Activated naive CD4-positive, alpha-beta T cell treated with anti-CD3 and anti-CD28 coated beads, Interleukin-2, amount 10 ng/mL, durations not matched to agents 7 days and 5 days (primary cell): Measurements from ENCODE around the gene GALNT3.
A peak's percentile ranks its signal among the peaks of the same experiment; 100 is the strongest.

ENCODE experiments used
- CTCF ChIA-PET: fragments of 350-600 bp; sonication (Branson Sonifier 250); formaldehyde crosslinking; loops from one replicate; lab custom pipeline; 2021; ENCODE audit warnings: antibody characterized with exemption; lab: Charles Lee
- DNase-seq: peaks from one replicate; pipeline ENCODE4 v3.0.0-alpha.2; 2020
- H3K27ac Mint-ChIP-seq: one replicate; pipeline ENCODE4 v1.8.0; 2021; ENCODE audit warnings: mild to moderate bottlenecking, moderate library complexity, mixed read lengths
- H3K27me3 Mint-ChIP-seq: one replicate; pipeline ENCODE4 v1.8.0; 2021; ENCODE audit warnings: mild to moderate bottlenecking, mixed read lengths
- H3K36me3 Mint-ChIP-seq: one replicate; pipeline ENCODE4 v1.8.0; 2021; ENCODE audit warnings: mixed read lengths
- H3K4me1 Mint-ChIP-seq: one replicate; pipeline ENCODE4 v1.8.0; 2021; ENCODE audit warnings: mixed read lengths
- H3K4me3 Mint-ChIP-seq: one replicate; pipeline ENCODE4 v1.8.0; 2021; ENCODE audit warnings: mild to moderate bottlenecking, moderate library complexity, mixed read lengths
- H3K9me3 Mint-ChIP-seq: one replicate; pipeline ENCODE4 v1.8.0; 2021; ENCODE audit warnings: mixed read lengths

Gene GALNT3

DNA sequence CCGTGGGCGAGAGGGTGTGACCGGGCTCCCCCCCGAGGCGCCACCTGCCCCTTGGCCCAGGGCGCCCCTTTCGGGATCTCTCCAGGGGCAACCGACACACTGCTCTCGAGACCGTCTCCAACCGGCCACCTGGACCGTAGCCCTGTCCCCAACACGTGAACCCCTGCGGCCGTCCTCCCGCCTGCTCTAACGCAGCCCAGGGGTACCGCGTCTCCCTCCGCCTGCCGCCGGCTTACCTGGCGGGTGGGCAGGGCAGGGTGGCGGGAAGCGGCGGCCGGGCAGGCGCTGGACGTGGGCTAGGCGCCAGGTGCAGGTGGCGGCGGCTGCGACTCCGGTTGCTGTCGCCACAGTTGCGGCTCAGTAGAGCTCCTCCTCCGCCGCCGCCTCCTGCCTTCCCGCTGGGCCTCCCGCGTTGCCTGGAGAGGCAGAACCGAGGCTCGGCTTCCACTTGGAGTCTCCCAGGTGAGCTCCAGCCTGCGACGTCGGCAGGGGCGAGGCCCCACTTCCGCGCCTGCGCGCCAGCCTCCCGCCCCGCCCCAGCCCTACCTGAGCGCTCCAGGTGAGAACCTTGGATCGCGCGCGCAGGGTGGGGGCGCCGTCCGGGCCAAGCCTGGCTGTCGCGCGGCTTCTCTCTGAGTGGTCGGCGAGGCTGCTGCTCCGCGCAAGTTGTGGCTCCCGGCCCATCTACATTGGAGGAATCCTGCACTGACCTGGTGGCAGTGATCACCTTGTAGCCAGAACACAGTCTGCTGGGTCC, at the start of gene GALNT3:
Gene GALNT3, minus strand, starts transcription at position 469 of the 757 bp plus-strand sequence. CDS start 23,547 bp downstream, outside the sequence.
- Mint-ChIP-seq H3K27me3 (peaks cover 26% of the 10 kb centered on the region), H3K9me3 (no peaks in the 10 kb centered on the region), H3K36me3 (peaks cover 10% of the 10 kb centered on the region), H3K27ac (peak within 1 kb of the TSS; percentile 97), H3K4me3 (peak within 1 kb of the TSS; percentile 91), H3K4me1 (peaks cover 43% of the 10 kb centered on the region)
- CTCF ChIA-PET: interaction anchor here (0.6 to 3.1 kb wide), 5 partner anchors 15 to 161 kb away, joined by 3 to 12 read pairs (median 3); no protein-coding TSS in a partner anchor
- peak; percentile 68 for DNase-seq

GRCh38 chr2:165843351-165843750, 49.3 kb upstream of the GALNT3 start:
- H3K4me1 Mint-ChIP-seq: no peaks in the 10 kb centered on the region
- H3K27me3 Mint-ChIP-seq: no peaks in the 10 kb centered on the region
- H3K27ac Mint-ChIP-seq: no peak overlapping the region
- no peak for DNase-seq
- no peaks in the 10 kb centered on the region for H3K36me3 Mint-ChIP-seq
- CTCF ChIA-PET: no interaction called here
- no peak overlapping the region for H3K4me3 Mint-ChIP-seq
- no peaks in the 10 kb centered on the region for H3K9me3 Mint-ChIP-seq

DNA sequence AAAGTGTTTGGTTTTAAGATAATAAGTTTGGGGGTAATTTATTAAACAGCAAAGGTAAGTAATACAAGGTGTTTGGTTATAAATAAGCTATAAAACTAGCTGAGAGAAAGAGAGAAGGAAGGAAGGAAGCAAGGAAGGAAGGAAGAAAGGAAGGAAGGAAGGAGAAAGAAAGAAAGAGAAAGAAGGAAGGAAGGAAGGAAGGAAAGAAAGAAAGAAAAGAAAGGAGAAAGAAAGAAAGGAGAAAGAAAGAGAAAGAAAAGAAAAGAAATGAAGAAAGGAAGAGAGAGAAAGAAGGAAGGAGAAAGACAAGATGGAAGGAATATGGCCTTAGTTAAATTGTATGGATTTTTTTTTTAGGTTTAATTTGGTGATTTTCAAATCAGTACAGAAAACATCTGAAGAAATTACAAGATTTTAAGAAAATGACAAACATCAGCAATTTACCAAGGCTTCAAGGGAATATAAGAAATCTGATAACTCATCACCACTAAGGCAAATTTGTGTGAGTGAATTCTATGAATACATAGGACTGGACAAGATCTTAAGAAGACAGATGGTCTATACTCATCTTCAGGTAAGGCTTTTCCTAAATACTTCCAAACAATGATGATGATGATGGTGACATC, 46.4 kb upstream of the GALNT3 start:
- no peak overlapping the region for H3K4me3 Mint-ChIP-seq
- no peaks in the 10 kb centered on the region for H3K9me3 Mint-ChIP-seq
- no peaks in the 10 kb centered on the region for H3K27me3 Mint-ChIP-seq
- no peak for DNase-seq
- no peak overlapping the region for H3K27ac Mint-ChIP-seq
- CTCF ChIA-PET: no interaction called here
- no peaks in the 10 kb centered on the region for H3K4me1 Mint-ChIP-seq
- H3K36me3 Mint-ChIP-seq: no peaks in the 10 kb centered on the region

DNA sequence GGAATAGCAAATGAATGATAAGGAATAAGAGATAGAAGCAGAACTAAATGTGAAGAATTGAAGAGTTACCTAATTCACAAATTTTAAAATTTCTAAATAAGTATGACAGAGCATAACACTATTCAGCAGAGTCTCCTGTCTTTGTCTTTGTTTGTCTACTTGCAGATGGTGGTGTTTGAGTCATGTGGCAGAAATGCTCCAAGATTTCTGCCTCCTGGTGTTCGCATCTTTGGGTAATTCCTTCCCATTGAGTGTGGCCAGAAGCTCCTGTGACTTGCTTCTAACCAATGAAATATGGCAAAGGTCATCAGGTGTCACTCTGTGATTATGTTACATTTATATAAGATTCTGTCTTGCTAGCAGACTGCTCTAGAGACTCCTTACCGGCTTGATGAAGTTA, 45.6 kb upstream of the GALNT3 start:
- Mint-ChIP-seq H3K36me3 (no peaks in the 10 kb centered on the region), H3K27me3 (no peaks in the 10 kb centered on the region), H3K4me1 (no peaks in the 10 kb centered on the region), H3K27ac (no peak overlapping the region), H3K9me3 (no peaks in the 10 kb centered on the region), H3K4me3 (no peak overlapping the region)
- CTCF ChIA-PET: no interaction called here
- DNase-seq: no peak

DNA sequence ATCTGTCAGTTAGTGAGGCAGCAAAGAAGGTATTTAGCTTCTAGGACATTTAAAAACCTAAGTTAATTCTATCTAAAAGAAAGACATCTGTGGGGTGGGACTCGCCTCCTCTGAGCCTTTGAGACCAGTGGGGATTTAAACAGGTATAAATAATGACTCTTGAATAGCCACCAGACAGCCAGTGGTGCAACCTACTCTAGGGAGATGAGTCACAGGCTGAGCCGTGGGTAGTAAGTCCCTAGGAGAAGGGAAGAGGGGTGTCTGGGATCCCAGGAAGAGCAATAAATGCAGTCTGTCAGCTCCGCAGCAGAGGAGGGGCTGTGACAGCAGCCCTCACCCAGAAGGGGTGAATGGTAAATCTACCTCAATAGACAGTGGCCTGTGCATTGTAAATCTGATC, 43.1 kb upstream of the GALNT3 start:
- no peaks in the 10 kb centered on the region for H3K27me3 Mint-ChIP-seq
- no peaks in the 10 kb centered on the region for H3K4me1 Mint-ChIP-seq
- DNase-seq: no peak
- H3K4me3 Mint-ChIP-seq: no peak overlapping the region
- no peaks in the 10 kb centered on the region for H3K36me3 Mint-ChIP-seq
- no peaks in the 10 kb centered on the region for H3K9me3 Mint-ChIP-seq
- no peak overlapping the region for H3K27ac Mint-ChIP-seq
- CTCF ChIA-PET: no interaction called here

DNA sequence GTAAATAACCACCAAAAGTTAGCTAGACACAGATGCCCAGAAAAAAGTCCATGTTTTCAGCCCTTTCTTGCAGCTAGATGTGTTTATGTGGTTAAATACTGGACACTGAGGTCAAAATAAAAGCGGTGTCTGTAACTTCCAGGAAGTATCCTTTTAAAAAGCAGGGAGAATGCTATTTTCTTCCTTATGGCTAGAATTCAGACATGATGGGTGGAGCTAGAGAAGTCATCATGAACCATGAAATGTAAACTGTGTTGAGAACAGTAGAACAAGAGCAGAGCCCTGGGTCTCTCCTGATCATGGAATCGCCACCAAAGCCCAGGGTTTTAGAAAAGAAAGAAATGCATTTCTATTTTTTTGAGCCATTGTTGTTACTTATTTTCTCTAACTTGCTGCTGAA, 41.3 kb upstream of the GALNT3 start:
- no peaks in the 10 kb centered on the region for H3K9me3 Mint-ChIP-seq
- no peak overlapping the region for H3K4me3 Mint-ChIP-seq
- H3K4me1 Mint-ChIP-seq: no peaks in the 10 kb centered on the region
- no peak overlapping the region for H3K27ac Mint-ChIP-seq
- no peak for DNase-seq
- no peaks in the 10 kb centered on the region for H3K36me3 Mint-ChIP-seq
- H3K27me3 Mint-ChIP-seq: no peaks in the 10 kb centered on the region
- CTCF ChIA-PET: no interaction called here

- no peaks in the 10 kb centered on the region for H3K4me1 Mint-ChIP-seq
- H3K4me3 Mint-ChIP-seq: no peak overlapping the region
- H3K9me3 Mint-ChIP-seq: no peaks in the 10 kb centered on the region
- no peak for DNase-seq
- no peaks in the 10 kb centered on the region for H3K36me3 Mint-ChIP-seq
- no peak overlapping the region for H3K27ac Mint-ChIP-seq
- H3K27me3 Mint-ChIP-seq: no peaks in the 10 kb centered on the region
- CTCF ChIA-PET: no interaction called here
Observed at GRCh38 chr2:165833156-165833555, 39.1 kb upstream of the GALNT3 start.

DNA sequence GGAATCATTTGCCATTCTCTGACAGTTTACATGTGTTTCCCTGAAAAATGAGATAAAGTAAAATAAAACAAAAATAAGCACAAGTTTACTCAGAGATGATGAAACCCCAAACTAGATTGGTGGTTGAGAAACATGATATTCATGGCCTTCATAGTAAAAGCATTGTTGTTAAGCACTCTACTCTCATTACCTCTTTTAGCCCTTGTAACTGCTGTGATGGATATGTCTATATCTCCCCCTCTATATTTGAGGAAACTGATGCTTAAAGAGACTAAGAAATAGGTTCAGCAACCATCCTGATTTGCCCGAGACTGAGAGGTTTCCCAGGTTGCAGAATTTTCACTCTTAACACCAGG, 33.9 kb upstream of the GALNT3 start:
- no peaks in the 10 kb centered on the region for H3K36me3 Mint-ChIP-seq
- H3K27ac Mint-ChIP-seq: no peak overlapping the region
- H3K27me3 Mint-ChIP-seq: no peaks in the 10 kb centered on the region
- no peaks in the 10 kb centered on the region for H3K4me1 Mint-ChIP-seq
- H3K9me3 Mint-ChIP-seq: no peaks in the 10 kb centered on the region
- CTCF ChIA-PET: interaction anchor here (0.6 kb wide), 1 partner anchor 37 kb away, joined by 3 read pairs; no protein-coding TSS in a partner anchor
- H3K4me3 Mint-ChIP-seq: no peak overlapping the region
- no peak for DNase-seq

DNA sequence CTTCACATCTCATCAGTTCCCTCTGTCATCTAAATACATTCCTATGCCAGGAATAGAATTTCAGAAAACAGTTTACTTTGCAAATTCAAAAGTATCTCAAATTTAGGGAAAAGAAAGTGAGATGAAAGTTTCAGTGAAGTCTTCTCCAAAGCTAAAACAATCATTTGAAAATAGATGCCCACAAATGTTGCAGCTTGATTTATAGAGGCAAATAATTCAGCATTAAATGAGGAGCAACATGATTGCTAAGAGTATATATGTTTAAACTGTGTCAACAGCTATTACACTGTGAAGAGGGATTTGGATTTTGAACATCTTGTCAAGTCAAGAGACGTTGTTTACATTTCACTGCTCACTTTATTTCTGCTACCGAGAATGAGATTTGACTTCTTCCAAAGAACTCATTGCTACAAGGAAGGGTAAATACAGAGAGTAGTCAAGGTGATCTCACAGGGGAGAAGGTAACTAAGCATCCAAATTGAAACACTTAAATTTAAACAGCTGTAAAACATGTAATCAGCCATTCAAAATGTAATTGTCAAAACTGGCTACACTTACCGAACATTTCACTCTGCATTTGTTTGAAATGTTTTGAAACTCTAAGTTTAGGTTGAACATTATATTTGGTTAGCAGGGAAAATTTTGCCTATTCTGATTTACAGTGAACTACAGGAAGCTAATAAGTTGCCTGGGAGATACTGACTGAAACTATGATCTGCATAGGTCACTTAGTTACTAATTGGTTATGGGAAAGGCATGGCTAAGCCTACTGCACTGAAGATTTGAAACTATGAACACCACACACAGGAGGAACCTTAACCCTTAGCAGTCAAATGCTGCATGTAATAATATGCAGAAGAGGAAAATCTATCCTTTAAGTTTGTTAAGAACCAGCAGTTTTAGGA, 33.2 kb upstream of the GALNT3 start:
- Mint-ChIP-seq H3K27me3 (peaks cover under 1% of the 10 kb centered on the region), H3K36me3 (no peaks in the 10 kb centered on the region), H3K4me1 (no peaks in the 10 kb centered on the region), H3K4me3 (no peak overlapping the region), H3K27ac (no peak overlapping the region), H3K9me3 (no peaks in the 10 kb centered on the region)
- no peak for DNase-seq
- CTCF ChIA-PET: interaction anchor here (0.6 kb wide), 1 partner anchor 38 kb away, joined by 3 read pairs; no protein-coding TSS in a partner anchor

DNA sequence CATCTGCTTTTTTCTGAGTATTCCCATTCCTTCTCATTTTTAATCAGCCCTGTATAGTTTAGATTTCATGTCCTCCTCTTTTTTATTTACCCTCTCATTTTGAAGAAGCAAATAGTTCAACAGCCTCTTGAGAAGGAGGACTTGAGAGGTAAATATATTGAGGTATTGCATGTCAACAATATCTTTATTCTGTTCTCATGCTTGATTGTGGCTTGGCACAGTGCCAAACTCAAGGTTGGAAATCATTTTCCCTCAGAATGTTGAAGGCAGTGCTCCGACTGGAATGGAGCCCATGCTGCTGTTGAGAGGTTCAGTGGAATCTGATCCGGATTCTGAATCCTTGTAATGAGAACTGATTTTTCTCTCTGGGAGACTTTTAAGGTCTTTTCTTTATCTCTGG, 31.0 kb upstream of the GALNT3 start:
- H3K27me3 Mint-ChIP-seq: peaks cover 4% of the 10 kb centered on the region
- DNase-seq: no peak
- no peaks in the 10 kb centered on the region for H3K4me1 Mint-ChIP-seq
- H3K27ac Mint-ChIP-seq: no peak overlapping the region
- H3K9me3 Mint-ChIP-seq: no peaks in the 10 kb centered on the region
- no peak overlapping the region for H3K4me3 Mint-ChIP-seq
- H3K36me3 Mint-ChIP-seq: no peaks in the 10 kb centered on the region
- CTCF ChIA-PET: no interaction called here

DNA sequence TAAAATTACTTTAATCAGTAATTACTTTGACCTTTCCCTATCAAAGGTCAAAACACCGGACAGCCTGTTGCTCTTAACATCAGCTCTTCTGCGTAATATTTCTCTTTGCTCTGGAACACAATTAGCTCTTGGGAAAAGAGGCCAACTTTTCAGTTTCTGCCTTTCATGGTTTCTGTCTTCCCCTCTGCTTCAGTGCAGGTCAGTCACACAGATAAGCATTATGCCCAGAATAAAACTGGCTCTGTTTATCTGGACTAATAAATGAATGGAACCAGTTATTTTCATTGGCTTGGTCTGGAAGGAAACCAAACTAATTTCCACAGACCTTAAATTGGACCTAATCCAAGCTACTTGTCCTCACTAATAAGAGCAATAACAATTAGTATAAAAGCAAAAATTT, 26.2 kb upstream of the GALNT3 start:
- H3K36me3 Mint-ChIP-seq: no peaks in the 10 kb centered on the region
- H3K27me3 Mint-ChIP-seq: peaks cover 4% of the 10 kb centered on the region
- H3K4me3 Mint-ChIP-seq: no peak overlapping the region
- CTCF ChIA-PET: no interaction called here
- no peak overlapping the region for H3K27ac Mint-ChIP-seq
- no peaks in the 10 kb centered on the region for H3K4me1 Mint-ChIP-seq
- no peak for DNase-seq
- no peaks in the 10 kb centered on the region for H3K9me3 Mint-ChIP-seq

- H3K27ac Mint-ChIP-seq: no peak overlapping the region
- no peaks in the 10 kb centered on the region for H3K4me1 Mint-ChIP-seq
- no peaks in the 10 kb centered on the region for H3K9me3 Mint-ChIP-seq
- H3K4me3 Mint-ChIP-seq: no peak overlapping the region
- H3K27me3 Mint-ChIP-seq: peaks cover 4% of the 10 kb centered on the region
- DNase-seq: no peak
- no peaks in the 10 kb centered on the region for H3K36me3 Mint-ChIP-seq
- CTCF ChIA-PET: interaction anchor here (0.6 kb wide), 1 partner anchor 473 kb away, joined by 3 read pairs; no protein-coding TSS in a partner anchor
Observed at GRCh38 chr2:165818920-165819319, 24.9 kb upstream of the GALNT3 start.

DNA sequence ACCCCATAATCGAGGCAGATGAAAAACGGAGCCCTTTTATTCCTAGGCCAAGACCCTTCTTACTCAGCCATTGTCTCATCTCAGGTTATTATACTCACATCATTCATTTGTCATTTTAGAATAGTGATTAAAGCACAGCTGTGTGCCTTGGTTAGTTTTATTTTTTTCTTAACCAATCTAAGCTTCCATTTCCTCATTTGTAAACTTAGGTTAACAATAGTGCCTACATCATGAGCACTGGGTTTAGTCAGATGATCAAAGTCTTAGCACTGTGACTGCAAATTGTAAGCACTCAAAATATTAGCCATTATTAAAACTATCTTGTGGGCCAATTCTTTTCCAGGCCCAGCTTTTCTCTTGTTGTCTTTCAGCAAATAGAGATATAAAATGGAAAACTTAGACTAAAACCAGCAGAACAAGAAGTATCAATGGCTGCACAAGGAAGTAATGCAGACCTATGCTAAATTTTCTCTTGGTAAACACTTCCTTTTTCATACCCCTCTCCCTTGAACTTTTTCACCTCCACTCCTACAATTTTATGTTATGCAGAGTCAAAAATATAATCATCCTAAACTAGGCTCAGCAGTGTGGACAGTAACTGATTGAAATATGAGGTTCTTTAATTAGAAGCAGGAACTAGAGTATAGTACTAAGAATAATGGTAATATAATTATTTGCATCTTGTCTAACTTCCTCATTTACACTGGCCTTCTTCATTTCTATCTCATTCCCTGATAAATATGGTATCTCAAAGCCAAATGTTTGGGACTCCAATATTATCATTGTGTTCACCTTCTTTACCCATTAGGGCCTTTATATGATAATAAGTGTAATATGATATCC, 21.5 kb upstream of the GALNT3 start:
- H3K36me3 Mint-ChIP-seq: no peaks in the 10 kb centered on the region
- H3K27me3 Mint-ChIP-seq: no peaks in the 10 kb centered on the region
- CTCF ChIA-PET: no interaction called here
- H3K4me1 Mint-ChIP-seq: no peaks in the 10 kb centered on the region
- no peak for DNase-seq
- no peak overlapping the region for H3K4me3 Mint-ChIP-seq
- no peak overlapping the region for H3K27ac Mint-ChIP-seq
- H3K9me3 Mint-ChIP-seq: no peaks in the 10 kb centered on the region

DNA sequence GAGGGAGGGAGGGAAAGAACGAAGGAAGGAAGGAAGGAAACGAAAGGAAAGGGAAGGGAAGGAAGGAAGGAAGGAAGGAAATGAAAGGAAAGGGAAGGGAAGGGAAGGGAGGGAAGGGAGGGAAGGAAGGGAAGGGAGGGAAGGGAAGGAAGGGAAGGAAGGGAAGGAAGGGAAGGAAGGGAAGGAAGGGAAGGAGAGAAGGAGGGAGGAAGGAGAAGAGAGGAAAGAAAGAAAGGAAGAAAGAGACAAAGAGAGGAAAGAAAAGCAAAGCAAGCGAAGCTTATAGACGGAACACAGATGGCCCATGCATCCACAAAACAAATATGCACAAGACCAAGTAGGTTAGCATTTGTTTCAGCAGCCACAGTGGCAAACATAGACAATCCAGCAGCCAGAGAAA, 20.4 kb upstream of the GALNT3 start:
- no peaks in the 10 kb centered on the region for H3K36me3 Mint-ChIP-seq
- H3K4me1 Mint-ChIP-seq: no peaks in the 10 kb centered on the region
- CTCF ChIA-PET: no interaction called here
- DNase-seq: no peak
- H3K4me3 Mint-ChIP-seq: no peak overlapping the region
- no peaks in the 10 kb centered on the region for H3K27me3 Mint-ChIP-seq
- H3K27ac Mint-ChIP-seq: no peak overlapping the region
- H3K9me3 Mint-ChIP-seq: no peaks in the 10 kb centered on the region
